GM12872 (cell line): ENCODE measurements around the gene RMDN2.

Experiments
- TF ChIP-seq, protein P1 (sequence below): IDR thresholded peaks from 3 replicates; pipeline ENCODE4 v1.5.1; 2011; ENCODE audit warnings: low read depth, mild to moderate bottlenecking, low read length, moderate library complexity; ENCODE audit not compliant: insufficient read depth

RMDN2 gene

DNA sequence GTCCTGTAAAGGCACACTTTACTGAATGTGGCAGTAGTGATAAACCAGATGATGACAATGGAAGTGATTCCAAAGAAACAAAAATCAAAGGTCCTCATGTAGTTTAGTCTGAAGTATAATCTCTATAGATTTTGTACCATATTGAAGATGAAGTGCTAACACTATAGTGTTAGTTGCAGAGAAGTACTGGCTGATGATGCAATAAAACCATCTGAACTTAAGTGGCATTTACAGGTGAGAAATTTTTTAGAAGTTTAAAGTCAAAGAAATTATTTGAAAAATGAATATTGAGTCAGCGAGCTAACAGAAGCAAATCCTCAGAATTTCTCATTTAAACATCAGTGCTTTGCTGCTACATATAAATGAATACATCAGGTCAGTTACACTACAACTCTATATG, 43.1 kb upstream of the RMDN2 start:
- TF ChIP-seq, protein P1, sequence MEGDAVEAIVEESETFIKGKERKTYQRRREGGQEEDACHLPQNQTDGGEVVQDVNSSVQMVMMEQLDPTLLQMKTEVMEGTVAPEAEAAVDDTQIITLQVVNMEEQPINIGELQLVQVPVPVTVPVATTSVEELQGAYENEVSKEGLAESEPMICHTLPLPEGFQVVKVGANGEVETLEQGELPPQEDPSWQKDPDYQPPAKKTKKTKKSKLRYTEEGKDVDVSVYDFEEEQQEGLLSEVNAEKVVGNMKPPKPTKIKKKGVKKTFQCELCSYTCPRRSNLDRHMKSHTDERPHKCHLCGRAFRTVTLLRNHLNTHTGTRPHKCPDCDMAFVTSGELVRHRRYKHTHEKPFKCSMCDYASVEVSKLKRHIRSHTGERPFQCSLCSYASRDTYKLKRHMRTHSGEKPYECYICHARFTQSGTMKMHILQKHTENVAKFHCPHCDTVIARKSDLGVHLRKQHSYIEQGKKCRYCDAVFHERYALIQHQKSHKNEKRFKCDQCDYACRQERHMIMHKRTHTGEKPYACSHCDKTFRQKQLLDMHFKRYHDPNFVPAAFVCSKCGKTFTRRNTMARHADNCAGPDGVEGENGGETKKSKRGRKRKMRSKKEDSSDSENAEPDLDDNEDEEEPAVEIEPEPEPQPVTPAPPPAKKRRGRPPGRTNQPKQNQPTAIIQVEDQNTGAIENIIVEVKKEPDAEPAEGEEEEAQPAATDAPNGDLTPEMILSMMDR = no peak

DNA sequence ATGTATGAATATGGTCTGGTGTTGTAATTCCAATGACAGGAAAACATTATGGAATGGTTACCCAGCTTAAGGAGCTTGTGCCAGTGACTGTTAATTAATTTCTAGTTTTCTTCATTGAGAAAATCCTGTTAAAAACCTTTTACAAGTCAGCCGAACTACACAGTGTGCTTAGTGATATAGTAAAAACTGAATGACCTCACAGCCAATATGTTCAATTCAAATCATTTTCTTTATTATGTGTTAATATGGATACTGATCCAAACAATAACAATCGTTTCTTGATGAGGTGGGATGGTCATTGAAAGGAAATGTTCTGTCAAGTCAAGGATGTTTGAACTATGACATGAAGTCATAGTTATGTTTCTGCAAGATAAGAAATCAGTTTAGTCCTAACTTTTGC, 41.6 kb upstream of the RMDN2 start:
- TF ChIP-seq, protein P1 = no peak

DNA sequence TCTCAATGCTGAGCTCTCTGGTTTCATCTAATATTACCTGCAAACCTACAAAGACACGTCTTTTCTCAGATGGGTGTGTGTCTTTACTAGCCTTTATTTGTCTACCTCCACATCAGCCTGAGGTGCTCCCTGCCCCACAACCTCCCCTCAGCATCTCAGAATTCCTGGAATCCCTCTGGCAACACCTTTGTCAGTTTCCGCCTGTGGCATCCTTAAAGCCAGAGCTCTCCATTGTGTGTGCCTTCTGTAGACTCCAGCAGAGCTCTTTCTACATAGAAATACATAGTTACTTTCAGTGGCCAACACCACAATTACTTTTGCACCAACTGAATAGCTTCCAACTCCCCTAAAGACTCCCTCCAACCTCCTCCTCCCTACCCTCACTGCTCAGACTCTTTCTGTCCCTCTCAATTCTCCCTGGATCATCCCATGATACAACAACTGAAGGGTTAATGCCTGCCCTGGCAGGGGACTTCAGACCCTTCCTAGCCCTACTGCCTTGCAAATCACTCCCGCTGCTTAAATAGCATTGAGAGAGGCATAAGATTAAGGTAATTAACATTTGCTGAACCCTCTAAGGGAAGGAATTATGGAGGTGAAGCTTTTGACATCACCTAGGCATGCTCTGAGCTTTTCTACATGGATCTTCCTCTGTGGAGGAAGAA, 39.6 kb upstream of the RMDN2 start:
- TF ChIP-seq, protein P1 = no peak

DNA sequence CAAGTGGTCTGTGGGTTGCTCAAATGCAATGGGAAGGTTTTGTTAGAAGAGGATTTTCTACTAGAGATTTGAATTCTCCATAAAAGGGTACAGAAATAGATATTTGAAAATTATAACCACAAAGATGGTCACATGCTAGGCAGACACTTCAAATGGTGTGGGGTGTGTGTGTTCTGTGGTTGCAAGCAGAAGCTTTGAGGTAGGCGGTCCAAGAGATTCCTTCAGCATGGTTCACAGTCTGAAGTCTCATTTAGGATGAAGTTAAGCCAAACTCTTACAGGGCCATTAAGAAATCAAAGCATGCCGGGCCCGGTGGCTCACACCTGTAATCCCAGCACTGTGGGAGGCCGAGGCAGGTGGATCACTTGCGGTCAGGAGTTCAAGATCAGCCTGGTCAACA, 38.3 kb upstream of the RMDN2 start:
- TF ChIP-seq, protein P1 = no peak

DNA sequence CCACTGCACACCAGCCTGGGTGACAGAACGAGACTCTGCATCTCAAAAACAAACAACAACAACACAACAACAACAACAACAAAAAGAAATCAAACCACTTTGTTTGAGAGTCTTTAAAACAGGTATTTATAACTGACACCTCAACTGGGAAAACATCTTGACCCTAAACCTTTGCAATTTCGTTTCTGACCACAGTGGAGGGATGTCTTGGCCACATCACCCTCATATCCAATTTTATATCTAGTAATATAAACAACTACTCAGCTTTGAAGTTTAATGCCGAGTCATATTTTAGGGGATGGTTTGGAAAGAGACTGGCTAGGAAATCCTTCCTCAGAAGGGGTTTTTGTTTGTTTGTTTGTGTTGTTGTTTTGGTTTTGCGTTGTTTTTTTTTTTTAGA, 37.8 kb upstream of the RMDN2 start:
- TF ChIP-seq, protein P1 = no peak

DNA sequence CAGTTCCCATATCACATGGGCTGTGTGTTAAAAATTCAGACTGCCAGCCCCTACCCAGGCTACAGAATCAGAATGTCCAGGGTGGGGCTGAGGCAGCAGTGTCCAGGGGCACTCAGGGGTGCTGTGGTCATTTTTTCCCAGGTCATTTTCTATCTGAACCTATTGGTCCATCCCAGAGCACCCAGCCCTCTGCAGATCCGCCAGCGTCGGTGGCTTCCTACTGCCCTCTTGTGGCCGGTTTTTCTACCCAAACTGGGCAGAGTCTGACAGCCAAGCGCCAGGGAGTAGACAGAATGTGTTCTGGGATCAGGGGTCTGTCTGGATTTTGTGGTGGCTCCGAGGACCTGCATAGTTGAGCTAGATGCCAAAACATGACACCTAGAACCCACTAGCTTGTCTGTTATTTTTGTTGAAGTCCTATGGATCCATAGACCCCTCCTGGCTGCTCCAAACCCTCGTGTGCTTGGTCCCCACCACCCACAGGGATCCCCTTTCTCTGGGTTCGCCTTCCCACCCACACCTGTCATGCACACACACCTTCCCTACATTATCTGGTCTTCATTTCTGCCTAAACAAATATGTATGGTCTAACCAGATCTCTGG, 34.1 kb upstream of the RMDN2 start:
- TF ChIP-seq, protein P1 = peak; percentile 87

DNA sequence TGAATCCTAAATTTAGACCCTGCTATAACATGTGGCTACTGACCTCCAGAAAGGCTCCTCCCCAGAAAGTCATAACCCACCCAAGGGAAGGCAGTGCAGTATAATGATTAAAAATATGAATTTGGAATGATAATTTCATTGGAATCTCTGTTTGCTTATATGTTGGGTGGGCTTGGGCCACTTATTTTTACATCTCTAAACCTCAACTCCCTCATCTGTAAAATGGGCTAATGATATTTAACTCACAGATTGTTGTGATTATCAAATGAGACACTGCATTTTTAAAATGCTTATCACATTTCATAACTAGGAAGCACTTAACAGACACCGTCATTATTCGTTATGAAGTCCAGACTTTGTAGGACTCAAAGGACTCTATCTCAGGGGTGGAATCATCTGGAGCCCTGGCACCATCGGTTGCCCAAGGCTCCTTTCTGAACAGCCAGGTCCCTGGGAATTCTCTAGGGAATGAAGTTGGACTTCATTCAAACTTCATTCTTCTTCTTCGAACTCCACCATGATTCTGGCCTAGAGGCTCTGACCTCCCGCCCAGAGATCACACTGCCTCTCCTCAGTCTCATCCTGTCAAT, 33.1 kb upstream of the RMDN2 start:
- TF ChIP-seq, protein P1 = no peak; the same call in 2 of the 3 replicates
